ENCODE data around the gene SPTA1.

DNA sequence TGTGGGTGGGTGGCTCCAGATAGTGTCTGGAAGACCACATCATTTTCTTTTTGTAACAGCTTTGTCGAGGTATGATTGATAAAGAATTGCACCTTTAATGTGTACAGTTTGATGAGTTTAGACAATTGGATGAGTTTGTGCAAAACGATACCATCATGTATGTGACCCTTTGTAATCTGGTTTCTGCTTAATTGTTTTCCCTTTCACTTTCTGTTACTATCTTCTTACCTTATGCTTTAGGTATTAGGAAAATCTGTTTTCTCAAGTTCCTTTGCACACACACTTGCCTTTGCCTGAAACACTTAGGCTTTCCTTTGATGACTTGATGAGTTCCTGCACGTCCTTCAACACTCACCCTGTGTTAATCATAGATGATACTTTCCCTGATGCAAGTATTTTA, 74.6 kb downstream of the SPTA1 start:
- TF ChIP-seq, protein P1, sequence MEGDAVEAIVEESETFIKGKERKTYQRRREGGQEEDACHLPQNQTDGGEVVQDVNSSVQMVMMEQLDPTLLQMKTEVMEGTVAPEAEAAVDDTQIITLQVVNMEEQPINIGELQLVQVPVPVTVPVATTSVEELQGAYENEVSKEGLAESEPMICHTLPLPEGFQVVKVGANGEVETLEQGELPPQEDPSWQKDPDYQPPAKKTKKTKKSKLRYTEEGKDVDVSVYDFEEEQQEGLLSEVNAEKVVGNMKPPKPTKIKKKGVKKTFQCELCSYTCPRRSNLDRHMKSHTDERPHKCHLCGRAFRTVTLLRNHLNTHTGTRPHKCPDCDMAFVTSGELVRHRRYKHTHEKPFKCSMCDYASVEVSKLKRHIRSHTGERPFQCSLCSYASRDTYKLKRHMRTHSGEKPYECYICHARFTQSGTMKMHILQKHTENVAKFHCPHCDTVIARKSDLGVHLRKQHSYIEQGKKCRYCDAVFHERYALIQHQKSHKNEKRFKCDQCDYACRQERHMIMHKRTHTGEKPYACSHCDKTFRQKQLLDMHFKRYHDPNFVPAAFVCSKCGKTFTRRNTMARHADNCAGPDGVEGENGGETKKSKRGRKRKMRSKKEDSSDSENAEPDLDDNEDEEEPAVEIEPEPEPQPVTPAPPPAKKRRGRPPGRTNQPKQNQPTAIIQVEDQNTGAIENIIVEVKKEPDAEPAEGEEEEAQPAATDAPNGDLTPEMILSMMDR (IDR thresholded peaks at IDR 0.05; ENCODE audit: low read length), result no peak
- no peak for TF ChIP-seq EZH2 (optimal IDR thresholded peaks at IDR 0.05; ENCODE audit: low read depth, low read length)
- no peak for TF ChIP-seq EZH2phosphoT487 (IDR thresholded peaks at IDR 0.05; ENCODE audit: low read length)
